ENCODE data around the gene OR10AD1.

- TF ChIP-seq POLR2A (IDR thresholded peaks at IDR 0.05) (no peak), CTCF (IDR thresholded peaks at IDR 0.05) (peak; percentile 30 to 82 (median 79))
Measured at GRCh38 chr12:48157018-48157888, 45.8 kb downstream of the OR10AD1 start, which contains the start of gene ASB8.
